ENCODE measurements around the gene METTL13. TPM values are rescaled to one million over a fixed set of nuclear protein-coding genes. Genes with fewer than 3 reads are reported as not detected.

The METTL13 gene
- total RNA-seq, 1 donor from 2014 or later, result 19.5 TPM

DNA sequence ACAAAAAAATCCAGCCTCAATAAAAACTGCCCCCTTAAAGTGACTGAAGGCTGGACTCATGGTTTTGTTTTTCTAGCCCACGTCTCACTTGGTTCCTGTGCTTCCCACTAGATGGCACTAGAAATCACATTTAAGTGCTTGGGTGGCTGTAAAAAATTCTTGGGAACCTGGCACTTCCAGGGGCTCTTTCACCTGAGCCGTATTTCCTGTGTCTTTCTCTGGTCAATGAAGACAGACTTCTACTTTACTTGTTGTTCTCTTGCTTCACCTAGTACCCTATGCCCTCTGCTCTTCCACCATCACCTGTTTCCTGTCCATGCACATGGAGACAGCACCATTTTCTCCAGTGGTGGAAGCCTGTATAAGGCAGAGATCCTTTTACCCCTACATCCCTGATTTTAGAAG lies 20.0 kb downstream of the METTL13 start:
- DNase-seq (ENCODE audit: low read depth), result peak; percentile 65

DNA sequence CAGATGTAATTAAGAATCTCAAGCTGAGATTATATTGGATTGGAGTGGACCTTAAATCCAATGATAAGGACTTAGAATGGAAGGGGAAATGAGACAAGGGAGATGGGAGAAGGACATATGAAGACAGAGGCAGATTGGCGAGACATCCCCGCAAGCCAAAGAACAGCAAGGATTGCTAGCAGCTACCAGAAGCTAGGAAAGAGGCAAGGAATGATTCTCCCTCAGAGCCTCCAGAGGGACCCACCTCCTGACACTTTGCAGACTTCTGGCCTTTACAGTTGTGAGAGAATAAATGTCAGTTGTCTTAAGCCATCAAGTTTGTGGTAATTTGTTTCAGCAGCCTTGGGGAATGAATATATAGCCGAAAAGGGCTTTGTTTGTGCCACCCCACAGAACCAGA lies 20.7 kb downstream of the METTL13 start:
- no peak for DNase-seq (ENCODE audit: low read depth)

DNA sequence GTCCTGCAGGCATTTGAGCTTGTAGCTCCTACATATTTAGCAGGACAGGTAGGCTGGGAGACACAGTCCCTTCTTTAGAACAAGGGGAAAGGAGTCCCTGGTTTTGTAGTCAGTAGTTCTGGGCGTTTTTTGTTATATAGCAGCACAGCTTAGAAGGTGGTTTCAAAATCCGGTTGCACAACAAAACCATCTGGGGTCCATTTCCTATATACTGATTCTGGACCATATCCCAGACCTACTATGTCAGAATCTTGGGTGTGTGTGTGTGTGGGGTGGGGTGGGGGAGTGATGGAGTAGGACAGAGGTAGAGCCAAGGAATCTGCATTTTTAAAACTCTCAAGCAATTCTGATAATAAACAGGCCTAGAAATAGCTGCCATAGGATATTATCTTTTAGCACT lies 21.6 kb downstream of the METTL13 start:
- DNase-seq (ENCODE audit: low read depth), result no peak

DNA sequence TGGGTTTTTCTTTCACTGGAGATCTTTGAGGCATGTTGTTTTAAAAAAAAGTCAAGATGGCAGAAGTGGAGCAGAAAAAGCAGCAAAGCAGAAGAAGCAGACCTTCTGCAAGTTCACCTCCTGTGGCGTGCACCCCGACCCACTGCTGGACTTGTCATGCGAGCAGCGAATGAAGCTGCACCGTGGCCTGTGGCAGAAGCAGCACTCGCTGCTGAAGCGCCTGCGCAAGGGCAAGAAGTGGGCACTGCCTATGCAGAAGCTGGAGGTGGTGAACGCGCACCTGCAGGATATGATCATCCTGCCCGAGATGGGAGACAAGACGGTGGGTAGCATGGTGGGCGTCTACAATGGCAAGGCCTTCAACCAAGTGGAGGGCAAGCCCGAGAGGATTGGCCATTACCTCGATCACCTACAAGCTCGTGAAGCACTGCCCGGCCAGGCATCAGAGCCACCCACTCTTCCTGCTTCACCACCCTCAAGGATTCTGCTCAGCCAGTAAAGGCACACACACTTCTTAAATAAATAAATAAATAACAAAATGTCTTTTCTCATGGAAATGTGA lies 22.1 kb downstream of the METTL13 start:
- DNase-seq (ENCODE audit: low read depth), result no peak

DNA sequence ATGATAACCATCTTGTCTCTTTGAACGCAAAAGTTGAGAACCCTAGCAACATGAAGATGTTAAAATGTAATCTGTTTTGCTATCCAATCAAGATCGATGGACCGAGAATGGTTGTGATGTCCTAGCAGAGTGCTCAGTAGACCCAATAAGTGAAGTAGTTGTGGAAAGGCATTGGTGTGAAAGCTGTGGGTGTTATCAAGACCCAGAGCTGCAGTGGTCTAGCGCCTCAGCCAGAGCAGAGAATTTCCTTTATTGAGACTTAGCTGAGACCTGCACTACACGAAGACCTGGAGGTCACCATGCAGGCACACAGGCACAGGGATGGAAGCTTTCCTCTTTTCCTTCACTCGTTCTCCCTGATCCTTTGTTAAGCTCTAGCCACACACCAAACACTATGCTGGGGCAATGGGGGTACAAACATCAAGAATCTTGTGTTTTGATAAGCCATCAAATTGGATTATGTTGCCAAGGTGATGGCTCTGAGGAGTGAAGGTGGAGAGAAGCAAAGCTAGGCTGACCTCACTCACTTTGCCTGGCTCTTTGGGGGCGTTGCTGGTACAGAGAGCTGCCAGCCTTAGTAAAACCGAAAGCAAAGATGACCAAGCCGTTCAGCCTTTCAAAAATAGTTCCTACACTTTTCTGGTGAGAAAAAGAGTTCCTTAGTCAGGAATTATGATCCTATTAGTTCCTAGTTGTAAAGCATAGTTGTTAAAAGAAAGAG lies 24.1 kb downstream of the METTL13 start:
- DNase-seq (ENCODE audit: low read depth), result no peak

DNA sequence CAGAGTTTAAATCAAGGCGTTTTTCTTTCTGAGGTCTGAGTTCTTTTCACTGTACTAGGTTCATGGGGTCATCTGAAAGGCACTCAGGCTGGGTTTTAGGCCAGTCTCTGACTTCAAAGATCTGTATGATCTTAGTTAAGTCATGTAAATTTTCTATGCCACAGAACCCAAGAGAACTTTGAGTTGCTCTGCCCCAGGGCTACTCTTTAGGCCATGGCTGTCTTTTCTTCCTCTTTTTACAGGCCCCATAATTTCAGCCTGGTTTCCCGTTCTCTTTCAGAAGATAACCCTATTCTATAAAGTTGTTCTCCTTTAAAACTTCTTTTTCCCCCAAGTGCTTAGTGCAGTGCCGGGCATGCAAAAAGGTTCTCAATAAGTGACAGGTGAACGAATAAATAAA lies 26.1 kb downstream of the METTL13 start:
- DNase-seq (ENCODE audit: low read depth), result no peak

DNA sequence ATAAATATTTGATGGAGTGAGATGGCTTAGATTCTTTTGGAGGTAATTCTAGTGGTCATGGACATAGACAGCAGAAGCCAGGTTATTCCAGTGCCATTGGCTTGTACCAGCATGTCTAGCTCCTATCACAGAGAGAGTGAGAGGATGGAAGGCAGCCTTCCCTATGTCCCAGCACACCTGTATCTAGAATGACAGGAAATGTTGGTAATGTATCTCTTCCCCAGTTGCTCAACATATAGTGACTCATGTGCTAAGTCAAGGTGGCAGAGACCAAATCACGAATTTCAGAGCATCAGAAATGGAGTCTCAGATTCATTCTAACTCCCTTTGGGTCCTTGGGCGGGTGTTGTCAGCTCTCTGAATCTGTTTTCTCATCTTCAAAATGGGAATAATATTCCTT lies 28.4 kb downstream of the METTL13 start:
- no peak for DNase-seq (ENCODE audit: low read depth)

DNA sequence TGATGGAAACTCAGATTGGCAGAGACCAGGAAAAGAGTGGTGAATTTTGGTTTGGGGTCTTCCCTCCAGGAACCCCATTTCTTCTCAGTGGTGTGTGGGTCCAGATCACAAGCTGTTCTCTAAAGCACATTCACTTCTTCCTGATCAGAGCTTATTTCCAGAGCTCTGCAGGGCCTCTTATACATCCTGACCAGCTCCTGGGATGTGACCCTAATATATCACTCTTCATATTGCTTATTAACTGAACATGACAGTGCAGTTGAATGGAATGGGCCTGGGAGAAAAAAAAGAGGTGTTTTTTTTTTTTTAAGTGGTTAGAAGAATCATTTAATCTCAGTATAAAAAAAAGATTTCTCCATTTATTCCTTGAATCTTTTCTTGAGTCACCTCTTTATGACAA lies 30.2 kb downstream of the METTL13 start:
- no peak for DNase-seq (ENCODE audit: low read depth)

DNA sequence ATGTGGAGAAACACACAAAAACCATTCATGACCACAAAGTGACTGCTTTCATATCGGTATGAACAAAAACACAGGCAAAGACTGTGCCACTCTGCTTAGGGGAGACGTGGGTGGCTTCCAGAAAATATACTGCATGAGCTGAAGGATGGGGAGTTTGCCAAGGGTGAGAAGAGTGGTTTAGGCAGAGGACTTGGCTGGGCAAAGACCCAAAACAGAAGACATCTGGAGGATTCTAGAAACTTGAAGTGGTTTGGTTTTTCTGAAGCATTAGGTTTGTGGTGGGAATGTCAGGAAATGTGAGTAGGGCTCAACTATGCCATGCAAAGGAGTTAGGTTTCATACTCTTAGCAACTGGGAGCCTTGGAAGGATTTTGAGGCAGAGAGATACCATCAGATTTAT lies 33.2 kb downstream of the METTL13 start:
- DNase-seq (ENCODE audit: low read depth), result peak; percentile 97

DNA sequence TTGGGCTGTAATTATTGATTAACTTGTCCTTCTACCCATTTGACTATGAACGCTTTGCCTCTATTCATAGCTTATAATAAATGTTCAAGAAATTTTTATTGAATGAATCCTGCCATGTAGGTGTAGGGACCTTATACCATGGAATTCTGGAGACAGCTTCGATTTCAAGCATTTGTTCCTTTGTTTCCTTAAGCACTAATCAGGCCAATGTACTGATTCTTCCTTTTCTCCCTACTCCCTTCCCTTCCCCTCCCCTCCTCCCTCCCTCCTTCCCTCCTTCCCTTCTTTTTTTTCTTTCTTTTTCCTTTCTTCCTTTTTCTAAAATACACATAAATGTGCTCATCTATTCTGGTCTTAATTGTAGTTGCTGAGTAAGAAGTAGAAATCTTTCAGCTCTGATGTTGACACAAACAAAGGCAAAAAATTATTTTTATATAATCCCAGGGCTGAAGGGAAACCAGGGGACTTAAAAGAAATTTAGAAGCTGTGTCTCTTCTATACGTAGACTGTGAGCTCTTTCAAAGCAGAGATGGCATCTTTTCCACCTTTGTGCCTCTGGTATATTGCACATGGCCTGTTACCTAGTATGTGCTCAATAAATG lies 34.9 kb downstream of the METTL13 start:
- DNase-seq (ENCODE audit: low read depth), result no peak

DNA sequence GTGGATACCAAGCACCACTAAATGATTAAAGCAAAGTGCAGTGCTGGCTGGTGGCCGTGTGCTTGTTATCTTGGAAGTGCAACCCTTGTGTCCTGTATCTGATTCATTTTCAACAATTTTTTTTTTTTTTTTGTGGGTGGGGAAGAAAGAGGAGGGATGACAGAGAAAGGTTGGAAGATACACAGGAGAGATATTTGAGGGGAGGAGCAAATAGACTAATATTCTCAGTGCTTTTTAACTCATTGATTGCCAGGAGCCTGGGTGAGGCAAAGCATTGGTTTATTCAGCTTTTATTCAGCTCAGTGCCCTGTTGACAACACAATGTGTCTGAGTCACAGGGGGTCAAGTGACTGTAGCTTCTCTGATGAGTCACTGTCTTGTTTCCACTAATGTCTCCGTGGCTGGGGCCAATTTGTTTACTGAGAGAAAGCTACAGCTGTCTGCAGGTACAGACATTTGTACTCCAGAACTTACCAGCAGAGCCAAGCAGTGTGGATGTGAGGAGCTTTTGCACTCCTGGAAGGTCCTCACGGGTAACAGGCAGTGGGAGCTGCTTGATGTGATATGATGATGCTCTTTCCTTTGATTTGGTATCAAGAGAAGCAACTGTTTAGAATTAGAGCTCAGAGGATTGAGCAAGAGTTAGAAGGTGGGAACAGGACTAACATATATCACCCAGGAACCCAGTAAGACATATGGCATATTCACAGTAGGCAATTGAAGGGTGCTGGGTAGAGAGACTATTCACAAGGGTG lies 36.2 kb downstream of the METTL13 start:
- DNase-seq (ENCODE audit: low read depth), result peak; percentile 94

DNA sequence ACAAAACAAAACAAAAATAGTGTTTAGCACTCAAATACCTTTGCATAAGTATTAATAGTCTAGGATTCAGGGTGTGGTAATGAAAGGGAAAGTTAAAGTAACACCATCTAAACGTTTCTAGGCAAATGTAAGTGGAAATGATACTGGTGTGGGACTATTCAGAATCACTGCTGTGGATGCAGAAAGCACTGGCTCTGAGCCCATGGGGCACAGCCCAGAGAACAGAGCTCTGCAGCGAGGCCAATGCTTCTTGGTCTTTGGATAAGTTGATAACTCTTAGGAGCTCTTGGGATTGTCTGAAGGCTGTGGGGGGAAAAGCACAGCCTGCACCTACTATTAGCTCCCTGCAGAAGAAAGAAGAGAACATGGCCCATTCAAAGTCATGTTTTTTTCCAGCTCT lies 38.5 kb downstream of the METTL13 start:
- DNase-seq (ENCODE audit: low read depth), result no peak

DNA sequence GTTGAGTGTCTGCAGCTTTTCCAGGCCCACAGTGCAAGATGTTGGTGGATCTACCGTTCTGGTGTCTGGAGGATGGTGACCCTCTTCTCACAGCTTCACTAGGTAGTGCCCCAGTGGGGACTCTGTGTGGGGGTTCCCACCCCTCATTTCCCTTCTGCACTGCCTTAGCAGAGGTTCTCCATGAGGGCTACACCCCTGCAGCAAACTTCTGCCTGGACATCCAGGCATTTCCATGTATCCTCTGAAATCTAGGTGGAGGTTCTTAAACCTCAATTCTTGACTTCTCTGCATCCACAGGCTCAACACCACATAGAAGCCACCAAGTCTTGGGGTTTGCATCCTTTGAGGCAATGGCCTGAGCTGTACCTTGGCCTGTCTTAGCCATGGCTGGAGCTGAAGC lies 45.5 kb downstream of the METTL13 start:
- DNase-seq (ENCODE audit: low read depth), result no peak

DNA sequence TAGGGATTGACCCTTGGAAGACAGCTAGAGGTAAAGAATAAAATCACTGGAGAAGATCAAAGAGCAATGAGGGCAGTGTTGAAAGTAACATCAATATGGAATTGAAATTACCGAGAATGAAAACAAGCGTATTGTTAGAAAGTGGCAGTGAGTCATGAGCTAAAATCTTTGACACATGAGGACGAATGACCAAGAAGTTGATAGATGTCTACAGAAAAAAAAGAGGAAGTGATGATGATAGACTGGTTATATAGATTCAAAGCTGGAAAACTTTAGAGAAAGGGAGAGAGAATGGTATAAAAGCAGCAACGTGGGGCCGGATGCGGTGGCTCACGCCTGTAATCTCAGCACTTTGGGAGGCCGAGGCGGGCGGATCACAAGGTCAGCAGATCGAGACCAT lies 47.3 kb downstream of the METTL13 start:
- DNase-seq (ENCODE audit: low read depth), result no peak

DNA sequence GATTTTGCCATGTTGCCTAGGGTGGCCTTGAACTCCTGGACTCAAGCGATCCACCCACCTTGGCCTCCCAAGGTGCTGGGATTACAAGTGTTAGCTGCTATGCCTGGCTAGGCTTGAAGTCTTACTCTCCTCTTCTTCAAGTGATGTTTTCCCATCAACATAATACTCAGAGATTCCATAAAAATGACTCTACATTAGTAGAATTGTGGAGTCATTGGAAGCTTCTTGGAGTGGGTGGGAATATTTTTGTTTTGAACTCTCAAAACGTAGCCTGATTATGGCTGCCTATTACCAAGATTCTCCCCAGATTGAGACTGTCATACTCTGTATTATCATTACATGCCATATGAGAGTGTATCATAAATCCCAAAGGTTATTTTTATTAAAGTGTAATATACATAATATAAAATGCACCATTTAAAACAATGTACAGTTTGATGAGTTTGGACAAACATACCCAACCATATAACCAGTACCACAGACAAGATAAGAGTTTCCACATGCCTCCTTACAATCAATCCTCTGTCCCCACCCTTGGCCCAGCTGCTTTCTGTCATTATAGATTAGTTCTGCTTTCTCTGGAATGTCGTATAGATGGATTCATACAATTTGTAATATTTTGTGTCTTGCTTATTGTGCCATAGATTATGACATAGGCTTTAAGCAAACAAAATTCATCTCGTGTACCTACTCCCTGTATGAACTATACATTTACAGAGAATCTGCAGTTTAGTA lies 51.8 kb downstream of the METTL13 start:
- DNase-seq (ENCODE audit: low read depth), result no peak

DNA sequence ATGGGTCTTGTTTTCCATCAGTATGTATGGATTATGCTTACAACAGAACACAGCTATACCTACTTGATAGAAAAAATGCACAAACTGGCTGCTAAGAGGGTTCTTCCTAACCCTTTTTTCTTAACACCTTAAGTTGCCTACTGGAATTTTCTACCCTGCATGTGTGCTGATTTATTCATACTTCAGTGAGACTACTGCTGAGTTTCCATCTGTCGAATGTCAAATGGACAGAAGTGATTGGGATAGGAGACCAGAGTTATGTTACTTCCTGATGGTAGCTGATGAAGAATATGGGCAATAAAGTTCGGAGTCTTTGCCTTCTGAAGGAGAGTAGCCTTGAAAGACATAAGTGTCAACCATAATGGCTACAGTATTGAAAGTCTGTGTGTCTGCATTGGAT lies 53.4 kb downstream of the METTL13 start:
- no peak for DNase-seq (ENCODE audit: low read depth)

DNA sequence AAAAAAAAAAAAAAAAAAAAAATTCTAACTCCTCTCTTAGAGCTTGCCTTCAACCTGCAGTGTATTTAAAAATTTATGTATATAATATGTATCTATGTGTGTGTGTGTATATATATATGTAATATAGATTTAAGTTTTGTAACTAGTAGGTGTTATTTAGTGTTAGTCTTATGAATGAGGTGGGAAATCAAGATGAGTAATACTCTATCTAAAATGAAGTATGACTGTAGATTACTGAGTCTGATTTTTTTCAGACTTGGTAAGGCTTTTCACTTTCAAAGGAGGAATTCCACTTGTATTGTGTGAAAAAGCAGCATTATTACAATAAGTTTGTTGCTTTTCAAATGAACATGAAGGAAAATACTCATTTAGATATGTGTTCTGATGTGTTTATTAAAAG lies 54.4 kb downstream of the METTL13 start:
- no peak for DNase-seq (ENCODE audit: low read depth)

DNA sequence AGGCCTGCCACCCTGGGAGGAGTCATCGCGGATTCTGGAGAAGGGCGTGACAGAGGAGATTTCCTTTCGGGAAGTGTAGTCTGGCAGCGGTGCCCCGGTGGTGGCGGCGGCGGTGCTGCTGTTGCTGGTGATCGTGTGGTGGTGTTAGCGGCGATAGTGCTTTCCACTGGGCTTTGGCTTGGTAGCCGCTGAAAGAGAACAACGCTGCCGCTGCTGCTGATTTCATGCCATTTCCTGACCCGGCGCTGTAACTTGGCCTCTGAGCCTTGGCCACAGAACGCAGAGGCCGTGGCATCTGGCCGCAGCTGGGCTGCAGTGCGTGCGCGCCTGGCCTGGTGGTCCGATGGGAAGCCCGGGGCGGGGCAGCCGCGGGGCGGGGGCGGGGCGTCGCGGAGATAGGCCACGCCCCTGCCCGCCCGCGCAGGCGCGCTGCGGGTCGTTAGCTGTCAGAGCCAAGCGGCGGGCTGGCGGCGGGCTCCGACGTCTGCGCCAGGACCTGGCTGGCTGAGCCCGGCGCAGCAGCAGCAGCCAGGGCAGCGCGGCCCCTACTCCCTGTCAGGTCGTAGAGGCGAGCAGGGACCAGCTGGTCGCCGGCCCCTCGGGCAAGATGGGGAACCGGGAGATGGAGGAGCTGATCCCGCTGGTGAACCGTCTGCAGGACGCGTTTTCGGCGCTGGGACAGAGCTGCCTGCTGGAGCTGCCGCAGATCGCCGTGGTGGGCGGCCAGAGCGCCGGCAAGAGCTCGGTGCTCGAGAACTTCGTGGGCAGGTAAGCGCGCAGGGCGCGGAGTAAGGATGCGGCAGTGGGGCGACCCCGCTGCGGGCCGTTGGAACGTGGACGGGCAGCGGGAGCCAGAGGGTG lies 59.8 kb downstream of the METTL13 start, which contains the start of gene DNM3:
TSS of gene DNM3 (plus strand) at position 449 of the 861 bp plus-strand sequence. CDS start at position 608, 159 bp downstream.
- peak; percentile 72 for DNase-seq (ENCODE audit: low read depth)

DNA sequence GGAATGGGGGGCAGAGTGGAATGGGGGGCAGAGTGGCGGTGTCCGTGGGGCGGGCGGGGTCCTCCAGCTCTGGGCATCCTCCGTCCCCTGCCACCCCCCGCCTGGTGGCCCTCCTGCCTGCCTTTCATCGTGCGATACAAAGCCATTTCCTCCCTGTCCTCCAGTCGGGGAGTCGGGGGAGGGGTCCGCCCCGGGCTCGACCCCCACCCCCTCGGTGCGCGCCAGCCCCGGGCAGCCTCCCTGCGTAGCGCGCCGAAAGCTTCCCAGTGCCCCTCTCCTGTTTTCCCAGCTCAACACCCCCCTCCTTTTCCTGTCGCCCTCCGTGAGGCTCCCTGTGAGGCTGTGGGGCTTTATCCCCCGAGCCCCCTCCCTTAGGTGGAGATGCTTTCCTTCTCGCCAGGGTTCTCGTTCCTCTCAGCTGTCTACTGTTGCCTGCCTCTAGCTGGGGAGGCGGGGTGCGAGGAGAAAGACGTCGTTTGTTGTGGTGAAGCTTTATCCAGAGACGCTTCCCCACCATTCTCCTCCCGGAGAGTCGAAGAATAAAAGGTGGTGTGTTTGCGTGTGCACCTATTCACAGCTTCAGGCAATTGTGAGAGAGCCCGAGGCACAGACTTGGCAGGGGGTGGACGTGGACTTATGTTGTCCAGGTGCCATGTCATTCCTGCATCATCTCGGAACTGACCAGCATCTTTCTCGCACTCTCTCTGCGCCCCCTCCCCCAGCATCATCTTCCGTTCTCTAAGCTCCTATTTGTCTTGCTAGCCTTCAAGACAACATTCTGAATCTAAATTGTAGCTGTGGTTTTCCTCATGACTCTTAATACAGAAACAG lies 60.7 kb downstream of the METTL13 start:
- no peak for DNase-seq (ENCODE audit: low read depth)
